Loucy (cell line): ENCODE data around the gene RASA1.

Source experiments
- CTCF ChIP-seq: fragments of 200-600 bp; sonication (generic); conservative IDR thresholded peaks from 2 replicates; pipeline ENCODE4 v1.5.1; 2014; ENCODE audit warnings: mild to moderate bottlenecking, antibody characterized with exemption, low read length
- EZH2phosphoT487 ChIP-seq: fragments of 200-600 bp; IDR thresholded peaks from 2 replicates; pipeline ENCODE4 v1.6.1; 2018; ENCODE audit warnings: antibody characterized with exemption, mild to moderate bottlenecking, moderate library complexity, borderline replicate concordance

GRCh38 chr5:87368601-87369000 lies 100.9 kb downstream of the RASA1 start:
- TF ChIP-seq CTCF = no peak
- TF ChIP-seq EZH2phosphoT487 = no peak
